GM23248 (cell line): Measurements from ENCODE around the gene IL3RA. TPM values are rescaled to one million over a fixed set of nuclear protein-coding genes. Genes with fewer than 3 reads are reported as not detected.
"Not testable (repeated sequence)": the region's sequence is repeated elsewhere in the genome, so short reads cannot be mapped to it uniquely, and the experiment has no call there.

Experiments used
- DNase-seq: peaks from one replicate; pipeline ENCODE4 v3.0.0-alpha.2; 2015
- H2AFZ ChIP-seq: fragments of 200-600 bp; sonication (generic); 2 replicates; pipeline ENCODE4 v1.6.1; 2016; ENCODE audit warnings: antibody characterized with exemption
- H3F3A ChIP-seq: fragments of 200-600 bp; sonication (generic); 2 replicates; pipeline ENCODE4 v1.6.1; 2016; ENCODE audit warnings: mild to moderate bottlenecking, antibody characterized with exemption, mixed run types; ENCODE audit not compliant: insufficient read depth
- H3K27ac ChIP-seq: fragments of 200-600 bp; sonication (generic); 2 replicates; pipeline ENCODE4 v1.5.1; 2016; ENCODE audit warnings: mild to moderate bottlenecking
- H3K27me3 ChIP-seq: fragments of 200-600 bp; sonication (generic); replicated peaks from 2 replicates; pipeline ENCODE4 v1.6.1; 2016; ENCODE audit warnings: mild to moderate bottlenecking; ENCODE audit not compliant: insufficient read depth
- H3K36me3 ChIP-seq: fragments of 200-600 bp; sonication (generic); 2 replicates; pipeline ENCODE4 v1.6.1; 2016; ENCODE audit warnings: low read depth, mild to moderate bottlenecking
- H3K4me1 ChIP-seq: fragments of 200-600 bp; sonication (generic); 2 replicates; pipeline ENCODE4 v1.6.1; 2016; ENCODE audit warnings: mild to moderate bottlenecking; ENCODE audit not compliant: insufficient read depth
- H3K4me2 ChIP-seq: fragments of 200-600 bp; sonication (generic); one replicate; pipeline ENCODE4 v1.6.1; 2016; ENCODE audit warnings: mild to moderate bottlenecking; ENCODE audit not compliant: unreplicated experiment
- H3K4me3 ChIP-seq: fragments of 200-600 bp; sonication (generic); 2 replicates; pipeline ENCODE4 v1.5.1; 2016; ENCODE audit warnings: mild to moderate bottlenecking
- H3K79me2 ChIP-seq: fragments of 200-600 bp; sonication (generic); 2 replicates; pipeline ENCODE4 v1.6.1; 2016; ENCODE audit warnings: mild to moderate bottlenecking; ENCODE audit not compliant: insufficient read depth
- H3K9ac ChIP-seq: fragments of 200-600 bp; sonication (generic); 2 replicates; pipeline ENCODE4 v1.6.1; 2016; ENCODE audit warnings: mild to moderate bottlenecking
- H3K9me2 ChIP-seq: fragments of 200-600 bp; sonication (generic); 2 replicates; pipeline ENCODE4 v1.6.1; 2016; ENCODE audit warnings: mixed run types, mild to moderate bottlenecking, moderate library complexity; ENCODE audit not compliant: insufficient read depth
- H3K9me3 ChIP-seq: fragments of 200-600 bp; sonication (generic); one replicate; pipeline ENCODE4 v1.6.1; 2017; ENCODE audit warnings: low read depth
- H4K20me1 ChIP-seq: fragments of 200-600 bp; sonication (generic); 2 replicates; pipeline ENCODE4 v1.6.0; 2016; ENCODE audit not compliant: insufficient read depth
- EZH2 ChIP-seq: fragments of 200-600 bp; sonication (generic); IDR thresholded peaks from 2 replicates; pipeline ENCODE4 v1.6.1; 2018; ENCODE audit warnings: antibody characterized with exemption, mild to moderate bottlenecking; ENCODE audit not compliant: insufficient read depth, poor library complexity, severe bottlenecking
- EZH2phosphoT487 ChIP-seq: fragments of 200-600 bp; sonication (generic); IDR thresholded peaks from 2 replicates; pipeline ENCODE4 v1.6.1; 2018; ENCODE audit warnings: antibody characterized with exemption, moderate library complexity, mild to moderate bottlenecking, low read depth; ENCODE audit not compliant: insufficient read depth
- WGBS, 2 experiments: methylation state at CpG; one replicate each; pipeline ENCODE4 v1.1.6; 2015 to 2017; ENCODE audit warnings: low lambda C conversion rate in 2 of 2, low coverage in 1 of 2; ENCODE audit errors: missing lambda C conversion rate in 2 of 2; 5-methylcytosine and 5-hydroxymethylcytosine counted together
- in situ Hi-C: fragments of 300-500 bp; cut with MboI; formaldehyde crosslinking; loops from 2 replicates; pipeline ENCODE4 v1.15.0; 2020
- polyA plus RNA-seq: library from polyadenylated mRNA; unstranded; fragments of >200 nt; fragmentation: Nextera tagmentation; extraction: Ambion mirVana; gene quantifications from 2 replicates; pipeline ENCODE4 v1.2.1, GENCODE V29; 2016
- total RNA-seq: library from RNA; depleted of rRNA; stranded (reverse); fragments of >200 nt; shearing (Covaris generic); gene quantifications from 2 replicates; pipeline ENCODE4 v1.2.3, GENCODE V29; 2014

IL3RA gene
- total and polyA plus RNA-seq, 2 experiments from 2014 or later = 0.30 TPM; not detected in 1

GRCh38 chrX:1336948-1337779 is 579 bp downstream of the IL3RA start:
- Histone ChIP-seq H3K27ac (no peak overlapping the region), H3K27me3 (no peaks in the 10 kb centered on the region), H2AFZ (no peak overlapping the region), H4K20me1 (no peaks in the 10 kb centered on the region), H3K4me3 (peak overlapping the region; percentile 43; the same call in 1 of the 2 replicates), H3K9me2 (no peaks in the 10 kb centered on the region), H3K9me3 (no peaks in the 10 kb centered on the region), H3K4me1 (no peaks in the 10 kb centered on the region), H3K36me3 (no peaks in the 10 kb centered on the region), H3K79me2 (no peaks in the 10 kb centered on the region), H3K4me2 (peak overlapping the region; percentile 83), H3F3A (no peaks in the 10 kb centered on the region), H3K9ac (no peak overlapping the region)
- in situ Hi-C loops = no loop called here
- TF ChIP-seq EZH2phosphoT487 (no peak), EZH2 (no peak)
- WGBS, 2 experiments = 44 to 48% methylated on average over 18 of the region's 18 CpGs
- DNase-seq = no peak

GRCh38 chrX:1341545-1342184 is 5.1 kb downstream of the IL3RA start:
- Histone ChIP-seq H3K4me2 (no peak overlapping the region), H3K4me1 (no peaks in the 10 kb centered on the region), H2AFZ (no peak overlapping the region), H3K79me2 (no peaks in the 10 kb centered on the region), H3K4me3 (no peak overlapping the region), H4K20me1 (no peaks in the 10 kb centered on the region), H3F3A (no peaks in the 10 kb centered on the region), H3K9me2 (no peaks in the 10 kb centered on the region), H3K36me3 (no peaks in the 10 kb centered on the region), H3K9ac (no peak overlapping the region), H3K9me3 (no peaks in the 10 kb centered on the region), H3K27me3 (no peaks in the 10 kb centered on the region), H3K27ac (no peak overlapping the region)
- TF ChIP-seq EZH2phosphoT487 (no peak), EZH2 (no peak)
- WGBS, 2 experiments = 56 to 60% methylated on average over 22 of the region's 22 CpGs
- in situ Hi-C loops = no loop called here
- DNase-seq = no peak

GRCh38 chrX:1349606-1350005 is 13.0 kb downstream of the IL3RA start:
- H3K9me3 ChIP-seq, H3K9ac ChIP-seq, H3K36me3 ChIP-seq, H3K4me1 ChIP-seq, H4K20me1 ChIP-seq, in situ Hi-C loops, H3K4me3 ChIP-seq, DNase-seq, H3K9me2 ChIP-seq, H2AFZ ChIP-seq, H3K27ac ChIP-seq, H3F3A ChIP-seq, H3K4me2 ChIP-seq, H3K27me3 ChIP-seq, H3K79me2 ChIP-seq: not testable (repeated sequence)
- WGBS, 2 experiments = 82 to 85% methylated on average over 15 of the region's 15 CpGs

- Histone ChIP-seq H3K36me3 (no peaks in the 10 kb centered on the region), H3K27me3 (no peaks in the 10 kb centered on the region), H2AFZ (no peak overlapping the region), H3F3A (no peaks in the 10 kb centered on the region), H3K9ac (no peak overlapping the region), H4K20me1 (no peaks in the 10 kb centered on the region), H3K4me1 (no peaks in the 10 kb centered on the region), H3K9me2 (no peaks in the 10 kb centered on the region), H3K27ac (no peak overlapping the region), H3K79me2 (no peaks in the 10 kb centered on the region), H3K9me3 (no peaks in the 10 kb centered on the region), H3K4me2 (no peak overlapping the region), H3K4me3 (no peak overlapping the region)
- in situ Hi-C loops = no loop called here
- 83 to 84% methylated on average over 44 to 49 of the region's 49 CpGs for WGBS, 2 experiments
- DNase-seq = no peak
- TF ChIP-seq EZH2phosphoT487 (no peak), EZH2 (no peak)
These were observed 15.6 kb downstream of the IL3RA start for GRCh38 chrX:1351981-1352714.
